Thyroid gland (tissue), 4 donors: ENCODE data around the gene TPCN1.

ENCODE experiments used
- CTCF ChIP-seq, 6 experiments: fragments of 200-600 bp in 3 of 6; fragments of 450-650 bp in 3 of 6; sonication (generic) in 3 of 6; IDR thresholded peaks; one replicate each; pipeline ENCODE4 v1.5.1; 2016 to 2019; ENCODE audit warnings: antibody characterized with exemption in 6 of 6, mild to moderate bottlenecking in 2 of 6, inconsistent platforms in 1 of 6, moderate library complexity in 1 of 6
- POLR2A ChIP-seq, 2 donors: fragments of 450-650 bp; IDR thresholded peaks; one replicate each; pipeline ENCODE4 v1.6.1; 2017; ENCODE audit warnings: antibody characterized with exemption in 2 of 2, mild to moderate bottlenecking in 2 of 2, moderate library complexity in 1 of 2

- TF ChIP-seq CTCF (IDR thresholded peaks at IDR 0.05): no peak
- TF ChIP-seq POLR2A (IDR thresholded peaks at IDR 0.05): no peak
Observed at GRCh38 chr12:113237748-113238147, 16.5 kb downstream of the TPCN1 start.
